GM21825 (cell line): ENCODE results near the gene FGF16.
"Not testable (repeated sequence)": the region's sequence is repeated elsewhere in the genome, so short reads cannot be mapped to it uniquely, and the experiment has no call there.

Experiments
- ATAC-seq: cut with Tn5 transposase; IDR thresholded peaks from one replicate; pipeline ENCODE4 v1.9.1; 2021; ENCODE audit warnings: mild to moderate bottlenecking, moderate library complexity; ENCODE audit not compliant: unreplicated experiment

FGF16 gene

GRCh38 chrX:77446908-77447652 is at the start of gene FGF16:
FGF16 (plus strand) TSS chrX:77447389; CDS start chrX:77447675, 286 bp downstream.
- no peak for ATAC-seq

DNA sequence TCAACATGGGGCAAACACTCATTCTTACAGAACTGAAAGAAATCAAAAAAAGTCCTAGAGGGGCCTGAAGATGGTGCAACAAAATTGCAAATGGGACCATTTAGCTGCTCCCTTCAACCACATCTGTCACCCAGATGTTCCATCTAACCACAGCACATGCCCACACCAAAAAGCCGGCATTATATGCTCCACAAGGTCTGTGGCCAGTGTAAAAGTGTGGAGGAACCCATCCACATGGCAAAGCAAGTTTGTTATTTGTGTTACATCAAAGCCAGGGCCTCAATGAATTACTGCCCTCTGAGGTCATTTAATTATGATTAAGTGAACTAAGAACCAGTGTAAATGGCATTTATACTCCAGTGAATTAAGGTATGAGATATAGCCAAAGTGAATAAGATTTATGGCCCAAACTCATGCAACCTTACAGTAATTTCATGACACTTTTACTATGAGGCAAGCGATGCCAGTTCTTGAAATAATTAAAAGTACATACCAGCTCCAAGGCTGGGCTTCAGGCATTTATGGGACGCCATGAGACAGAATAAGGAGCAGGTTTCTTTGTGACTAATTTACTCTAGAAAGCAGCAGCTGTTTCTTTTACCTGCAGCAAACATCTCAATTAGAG is 48.7 kb upstream of the FGF16 start:
- no peak for ATAC-seq

- ATAC-seq, result no peak
These were observed 42.8 kb upstream of the FGF16 start for GRCh38 chrX:77404419-77404818.

- not testable (repeated sequence) for ATAC-seq
These were observed 39.4 kb upstream of the FGF16 start for GRCh38 chrX:77407821-77408220.

DNA sequence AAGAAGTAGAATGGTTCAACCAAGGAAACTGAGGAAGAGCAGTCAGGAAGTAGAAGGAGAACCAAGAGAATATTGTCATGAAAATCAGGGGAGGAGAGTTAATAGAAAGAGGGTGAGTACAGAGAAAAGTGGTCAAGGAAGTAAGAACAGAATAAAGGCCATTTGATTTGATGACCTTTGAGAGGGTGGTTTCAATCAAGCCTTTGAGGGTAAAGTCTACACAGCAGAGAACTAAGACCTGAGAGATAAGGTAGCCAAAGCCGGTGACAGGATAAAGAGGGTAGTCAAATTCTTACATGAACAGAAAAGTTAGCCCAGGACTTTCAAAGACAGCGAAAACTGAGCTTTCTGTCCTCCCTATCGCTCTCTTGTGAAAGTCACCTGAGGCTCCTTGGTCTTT is 34.6 kb upstream of the FGF16 start:
- no peak for ATAC-seq

GRCh38 chrX:77415161-77415560 is 32.0 kb upstream of the FGF16 start:
- no peak for ATAC-seq

- no peak for ATAC-seq
These were observed 31.3 kb upstream of the FGF16 start for GRCh38 chrX:77415882-77416281.

- ATAC-seq, result no peak
These were observed 24.1 kb upstream of the FGF16 start for GRCh38 chrX:77422891-77423648.

DNA sequence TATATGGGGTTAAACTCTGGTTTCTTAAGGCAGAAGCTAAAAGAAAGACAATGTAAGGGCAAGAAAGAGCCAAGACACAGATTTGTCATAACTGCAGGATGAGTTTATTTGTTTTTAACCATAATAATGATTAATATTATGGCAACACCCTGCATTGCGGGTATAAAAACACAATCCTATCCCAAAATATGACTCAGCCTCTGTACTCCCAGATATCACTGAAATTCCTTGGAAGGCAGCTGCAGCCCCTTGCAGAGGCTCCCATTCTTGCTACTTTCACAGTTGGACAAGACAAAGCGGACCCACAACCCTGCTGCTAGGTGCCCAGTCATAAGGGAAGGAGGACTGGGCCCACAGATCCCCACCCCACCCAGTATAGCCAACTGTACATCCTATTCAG is 20.4 kb upstream of the FGF16 start:
- no peak for ATAC-seq

GRCh38 chrX:77427611-77428010 is 19.6 kb upstream of the FGF16 start:
- no peak for ATAC-seq

DNA sequence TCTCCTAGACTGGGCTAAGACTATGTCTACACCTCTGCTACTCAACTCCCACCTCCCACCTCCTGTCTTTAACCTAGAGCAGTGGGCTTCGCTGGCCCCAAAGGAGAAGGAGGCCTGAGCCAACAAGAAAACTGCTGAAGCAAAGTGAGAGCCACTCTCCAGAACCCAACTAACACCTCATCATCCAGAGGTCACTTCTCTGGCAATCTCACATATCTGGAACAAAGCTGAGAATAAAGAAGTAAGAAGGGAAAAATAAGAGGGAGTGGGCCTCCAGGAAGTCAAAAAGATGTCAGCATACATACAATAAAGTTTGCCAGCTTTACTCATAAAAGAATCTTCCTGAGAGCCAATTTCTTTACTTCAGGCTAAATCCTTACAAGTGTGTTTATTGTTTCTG is 18.6 kb upstream of the FGF16 start:
- no peak for ATAC-seq

DNA sequence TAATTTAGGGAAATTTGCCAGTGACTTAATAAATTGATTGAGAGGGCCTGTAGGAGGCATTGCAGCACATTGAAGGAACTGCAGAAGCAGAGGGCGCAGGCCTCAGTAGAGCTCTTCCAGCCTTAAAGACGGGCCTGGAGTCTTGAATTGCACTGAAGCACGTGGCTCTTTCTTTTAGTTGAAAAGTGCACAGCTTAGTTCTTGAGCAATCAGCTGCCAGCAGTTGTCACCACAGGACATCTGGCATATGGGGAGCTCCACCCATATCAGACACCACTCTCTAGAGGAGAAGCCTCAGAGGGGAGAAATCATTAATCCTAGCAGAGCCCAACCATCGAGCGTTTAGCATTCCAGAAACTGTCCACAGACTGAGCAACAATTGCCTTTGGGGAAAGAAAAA is 16.0 kb upstream of the FGF16 start:
- ATAC-seq, result no peak

DNA sequence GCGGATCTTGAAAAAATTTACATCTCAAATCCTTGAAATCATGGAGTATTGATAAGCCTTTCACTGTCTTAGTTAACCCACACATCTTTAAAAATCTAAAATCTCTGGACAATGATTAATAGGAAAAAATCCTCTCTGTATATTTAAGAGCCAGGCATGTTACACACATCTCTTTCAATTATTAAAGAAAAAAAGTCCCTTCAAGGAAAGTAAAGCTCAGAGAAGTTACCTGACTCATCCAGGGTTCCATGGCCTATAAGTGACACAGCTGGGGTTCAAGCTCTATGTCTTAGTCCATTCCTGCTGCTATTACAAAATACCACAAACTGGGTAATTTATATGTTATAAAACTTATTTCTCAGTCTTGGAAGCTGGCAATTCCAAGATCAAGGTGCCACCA is 14.2 kb upstream of the FGF16 start:
- ATAC-seq, result no peak

DNA sequence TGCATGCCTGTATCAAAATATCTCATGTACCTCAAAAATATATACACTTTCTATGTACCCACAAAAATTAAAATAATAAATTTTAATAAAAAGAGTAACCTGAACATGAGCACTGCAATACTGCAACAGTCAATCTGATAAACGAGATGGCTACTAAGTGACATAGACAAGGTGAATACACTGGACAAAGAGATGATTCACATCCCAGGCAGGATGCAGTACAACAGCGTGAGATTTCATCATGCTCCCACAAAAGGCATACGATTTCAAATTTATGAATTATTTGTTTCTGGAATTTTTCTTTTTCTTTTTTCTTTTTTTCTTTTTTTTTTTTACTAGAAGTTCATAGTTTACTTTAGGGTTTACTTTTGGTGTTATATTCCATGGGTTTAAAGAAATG is 12.2 kb upstream of the FGF16 start:
- no peak for ATAC-seq

GRCh38 chrX:77436271-77436670 is 10.9 kb upstream of the FGF16 start:
- ATAC-seq, result no peak

- ATAC-seq, result no peak
These were observed 10.5 kb upstream of the FGF16 start for GRCh38 chrX:77436682-77437081.

DNA sequence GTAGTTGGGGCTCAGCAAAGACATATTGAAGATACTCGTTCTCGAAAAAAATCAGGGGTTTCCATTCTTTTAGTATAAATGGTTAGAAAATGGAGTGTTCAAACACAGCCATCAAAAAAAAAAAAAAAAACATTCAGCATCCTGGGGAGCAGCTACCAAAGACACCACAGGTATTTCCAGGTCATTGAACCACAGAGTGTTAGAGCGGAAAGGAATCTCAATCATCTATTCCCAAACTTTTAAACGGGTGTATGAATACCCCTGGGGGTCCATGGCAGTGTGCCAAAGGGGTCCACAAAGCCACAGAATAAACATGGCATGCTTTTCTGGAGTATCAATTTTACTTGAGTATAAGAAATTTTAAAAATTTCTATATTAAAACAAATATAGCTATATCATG is 6.9 kb upstream of the FGF16 start:
- ATAC-seq, result no peak

- ATAC-seq, result no peak
These were observed 6.2 kb upstream of the FGF16 start for GRCh38 chrX:77441033-77441432.

DNA sequence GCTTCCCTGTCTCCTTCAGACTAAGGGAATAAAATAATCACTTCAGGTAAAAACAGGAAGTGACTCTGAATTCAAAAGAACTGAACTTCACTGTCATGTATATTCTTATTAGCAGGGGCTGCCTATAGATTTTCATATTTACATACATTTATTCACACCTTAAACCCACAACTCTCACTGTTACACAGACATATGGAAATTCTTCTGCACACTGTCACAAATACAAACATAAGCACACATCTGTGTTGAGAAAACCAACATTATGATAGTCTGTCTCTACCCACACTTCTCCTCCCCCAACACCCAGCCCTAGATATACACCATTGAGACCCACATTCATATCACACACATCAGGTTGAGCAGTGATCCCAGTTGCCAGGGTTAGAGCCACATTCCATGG is 5.7 kb upstream of the FGF16 start:
- no peak for ATAC-seq

DNA sequence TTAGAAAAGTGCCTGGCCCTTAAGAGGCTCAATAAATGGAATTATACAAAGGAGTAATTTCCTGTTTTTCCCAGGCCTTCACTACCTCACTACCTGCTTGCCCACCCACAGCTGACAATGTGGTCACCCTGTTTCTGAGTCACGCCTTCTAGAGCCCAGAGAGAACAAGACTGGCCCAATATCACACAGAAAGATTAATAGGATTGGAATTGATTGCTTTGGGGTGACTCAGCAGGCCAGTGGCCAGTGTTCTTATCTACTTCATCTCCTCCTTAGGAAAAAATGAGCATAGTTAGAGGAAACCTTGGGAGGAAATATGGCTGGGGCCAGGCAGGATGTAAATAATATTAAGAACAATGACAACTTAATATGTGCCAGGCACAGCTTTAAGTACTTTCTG is 4.5 kb upstream of the FGF16 start:
- ATAC-seq, result no peak

DNA sequence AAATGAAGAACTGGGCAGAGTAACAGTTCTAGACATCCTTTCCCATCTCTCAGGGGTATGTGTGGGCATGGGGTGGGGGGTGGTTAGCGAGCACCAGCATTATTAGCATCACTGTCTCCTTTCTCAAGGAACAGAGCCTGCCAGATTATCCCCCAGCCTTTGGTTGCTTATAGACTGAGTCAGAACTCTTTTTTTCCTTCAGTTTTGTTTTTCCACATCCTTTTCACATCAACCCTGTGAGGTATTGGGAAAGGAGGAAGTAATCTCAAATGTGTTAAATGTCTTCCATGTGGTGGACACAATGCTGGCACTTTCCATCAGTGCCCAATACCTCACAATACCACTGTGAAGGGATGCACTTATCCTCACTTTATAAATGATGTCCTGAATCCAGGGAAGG is 3.1 kb upstream of the FGF16 start:
- ATAC-seq, result no peak

- no peak for ATAC-seq
These were observed 2.6 kb upstream of the FGF16 start for GRCh38 chrX:77444545-77444944.
